SIG-M5 treated with dmso at 0.1 percent for 504 hours (cell line): Measurements from ENCODE around the gene SPRN.
A peak's percentile ranks its signal among the peaks of the same experiment; 100 is the strongest.
"Not testable (repeated sequence)": the region's sequence is repeated elsewhere in the genome, so short reads cannot be mapped to it uniquely, and the experiment has no call there.

Source experiments
- DNase-seq: peaks from one replicate; lab custom pipeline; 2025; ENCODE audit not compliant: unreplicated experiment; lab: John Stamatoyannopoulos, UW

Gene SPRN

GRCh38 chr10:133388973-133389818 lies 35.2 kb downstream of the SPRN start:
- DNase-seq: peak; percentile 70

- peak; percentile 25 for DNase-seq
These were observed 36.0 kb downstream of the SPRN start for GRCh38 chr10:133388236-133388972.

DNA sequence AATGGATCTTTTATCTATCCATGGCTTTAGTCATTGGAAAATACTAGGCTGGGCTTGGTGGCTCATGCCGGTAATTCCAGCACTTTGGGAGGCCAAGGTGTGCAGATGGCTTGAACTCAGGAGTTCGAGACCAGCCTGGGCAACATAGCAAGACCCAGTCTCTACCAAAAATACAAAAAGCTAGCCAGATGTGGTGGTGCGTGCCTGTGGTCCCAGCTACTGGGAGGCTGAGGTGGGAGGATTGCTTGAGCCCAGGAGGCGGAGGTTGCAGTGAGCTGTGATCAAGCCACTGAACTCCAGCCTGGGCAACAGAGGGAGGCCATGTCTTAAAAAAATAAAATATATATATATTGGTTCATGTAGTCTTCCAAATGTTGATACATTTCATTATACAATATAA lies 37.5 kb downstream of the SPRN start:
- DNase-seq: not testable (repeated sequence)

GRCh38 chr10:133385214-133385613 lies 39.2 kb downstream of the SPRN start:
- no peak for DNase-seq

- no peak for DNase-seq
These were observed 40.4 kb downstream of the SPRN start for GRCh38 chr10:133384071-133384470.

DNA sequence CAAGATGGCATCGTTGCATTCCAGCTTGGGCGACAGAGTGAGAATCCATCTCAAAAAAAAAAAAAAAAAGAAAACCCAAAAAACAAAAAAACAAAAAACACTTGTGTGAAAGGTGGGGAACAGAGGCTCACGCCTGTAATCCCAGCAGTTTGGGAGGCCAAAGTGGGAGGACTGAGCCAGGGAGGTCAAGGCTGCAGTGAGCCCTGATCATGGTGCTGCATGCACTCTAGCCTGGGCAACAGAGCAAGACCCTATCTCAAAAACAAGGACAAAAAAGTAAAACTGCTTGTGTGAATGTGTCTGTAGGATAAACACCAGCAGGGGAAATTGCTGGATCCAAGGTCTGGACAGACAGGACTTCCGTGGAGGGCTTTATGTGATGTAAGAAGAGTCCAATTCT lies 40.9 kb downstream of the SPRN start:
- DNase-seq: no peak

DNA sequence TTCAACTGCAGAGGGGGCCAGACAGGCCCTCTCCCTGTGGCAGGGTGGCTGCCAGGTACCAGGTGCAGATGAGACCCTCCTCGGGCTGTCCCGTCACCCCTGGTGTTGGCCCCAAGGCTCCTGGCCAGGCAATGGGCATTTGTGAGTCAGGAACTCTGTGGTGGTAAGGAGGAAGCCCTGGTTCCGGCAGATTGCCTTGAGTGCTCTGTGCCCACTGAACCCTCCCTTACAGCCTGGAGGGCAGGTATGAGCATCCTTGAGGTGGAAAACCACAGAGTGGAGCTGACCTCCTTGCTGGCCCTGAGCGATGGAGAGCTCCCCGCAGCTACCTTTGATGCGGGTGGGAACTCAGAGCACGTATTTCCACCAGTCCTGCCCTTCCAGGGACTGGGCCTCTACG lies 43.4 kb downstream of the SPRN start:
- no peak for DNase-seq

DNA sequence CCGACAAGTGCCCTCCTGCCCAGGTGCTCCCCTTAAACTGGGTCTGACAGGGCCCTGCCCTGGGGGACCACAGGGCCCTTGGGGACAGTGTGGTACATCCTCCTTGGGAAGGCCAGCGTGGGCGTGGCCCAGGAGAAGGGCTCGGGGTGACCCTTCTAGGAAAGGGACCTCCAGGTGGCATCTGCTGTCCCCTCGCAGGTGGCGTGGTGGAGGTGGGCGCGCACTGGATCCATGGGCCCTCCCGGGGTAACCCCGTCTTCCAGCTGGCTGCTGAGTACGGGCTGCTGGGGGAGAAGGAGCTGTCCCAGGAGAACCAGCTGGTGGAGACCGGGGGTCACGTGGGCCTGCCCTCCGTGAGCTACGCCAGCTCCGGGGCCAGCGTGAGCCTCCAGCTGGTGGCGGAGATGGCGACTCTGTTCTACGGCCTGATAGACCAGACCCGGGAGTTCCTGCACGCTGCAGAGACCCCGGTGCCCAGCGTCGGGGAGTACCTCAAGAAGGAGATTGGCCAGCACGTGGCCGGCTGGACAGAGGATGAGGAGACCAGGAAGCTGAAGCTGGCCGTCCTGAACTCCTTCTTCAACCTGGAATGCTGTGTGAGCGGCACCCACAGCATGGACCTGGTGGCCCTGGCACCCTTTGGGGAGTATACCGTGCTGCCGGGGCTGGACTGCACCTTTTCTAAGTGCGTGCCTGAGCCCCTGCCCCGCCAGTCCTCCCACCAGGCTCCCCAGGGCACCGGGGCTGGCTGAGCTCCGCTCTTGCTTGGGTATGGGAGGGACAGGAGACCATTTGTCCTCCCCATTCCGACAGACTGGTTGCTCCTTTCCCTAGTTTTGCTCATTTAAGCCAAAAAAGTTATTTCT lies 44.4 kb downstream of the SPRN start:
- no peak for DNase-seq

- no peak for DNase-seq
These were observed 45.1 kb downstream of the SPRN start, which contains the start of gene PAOX for GRCh38 chr10:133379152-133379800. TSS of gene PAOX (plus strand) at chr10:133379262. CDS start at chr10:133379317, 55 bp downstream.

DNA sequence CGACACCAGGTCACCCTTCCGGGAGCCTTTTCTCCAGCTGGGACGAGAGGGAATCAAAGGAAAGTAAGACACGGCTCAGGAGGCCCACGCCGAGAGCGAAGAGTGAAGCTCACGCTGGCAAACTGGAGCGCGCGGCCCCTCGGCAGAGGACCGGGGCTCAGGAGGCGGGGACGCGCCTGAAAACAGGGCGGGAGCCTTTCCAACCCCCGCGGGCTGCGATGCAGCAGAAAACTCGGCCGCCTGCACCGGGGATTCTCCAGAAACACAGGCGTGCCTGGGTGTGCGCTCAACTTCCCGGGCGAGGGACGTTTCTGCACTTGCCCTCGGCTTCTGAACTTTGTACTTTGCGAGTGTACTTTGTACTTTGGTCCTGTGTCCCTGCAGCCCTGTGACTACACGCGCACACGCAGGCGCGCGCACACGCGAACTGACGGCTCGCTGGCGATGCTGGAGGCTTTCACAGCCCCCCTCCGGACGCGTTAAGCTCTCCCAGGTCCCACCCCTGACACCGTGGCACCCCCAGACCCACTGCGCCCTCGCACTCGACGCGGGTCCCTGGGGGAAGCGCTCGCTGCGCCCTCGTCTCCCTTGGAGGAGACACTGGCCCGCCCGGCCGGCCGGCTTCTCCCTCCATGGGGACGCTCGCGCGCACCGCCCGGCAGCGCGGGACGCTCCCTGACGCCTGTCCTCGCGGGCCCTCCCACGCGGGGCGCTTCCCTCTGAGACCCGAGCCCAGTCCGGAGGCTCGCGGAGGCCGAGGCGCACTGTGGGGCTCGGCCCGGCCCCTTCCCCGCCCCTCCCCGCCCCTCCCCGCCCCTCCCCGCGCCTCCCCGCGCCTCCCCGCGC lies 46.0 kb downstream of the SPRN start:
- peak; percentile 20 for DNase-seq

GRCh38 chr10:133377818-133378250 lies 46.6 kb downstream of the SPRN start:
- DNase-seq: no peak

GRCh38 chr10:133377025-133377817 lies 47.2 kb downstream of the SPRN start:
- DNase-seq: no peak

GRCh38 chr10:133376183-133376582 lies 48.2 kb downstream of the SPRN start:
- DNase-seq: not testable (repeated sequence)

DNA sequence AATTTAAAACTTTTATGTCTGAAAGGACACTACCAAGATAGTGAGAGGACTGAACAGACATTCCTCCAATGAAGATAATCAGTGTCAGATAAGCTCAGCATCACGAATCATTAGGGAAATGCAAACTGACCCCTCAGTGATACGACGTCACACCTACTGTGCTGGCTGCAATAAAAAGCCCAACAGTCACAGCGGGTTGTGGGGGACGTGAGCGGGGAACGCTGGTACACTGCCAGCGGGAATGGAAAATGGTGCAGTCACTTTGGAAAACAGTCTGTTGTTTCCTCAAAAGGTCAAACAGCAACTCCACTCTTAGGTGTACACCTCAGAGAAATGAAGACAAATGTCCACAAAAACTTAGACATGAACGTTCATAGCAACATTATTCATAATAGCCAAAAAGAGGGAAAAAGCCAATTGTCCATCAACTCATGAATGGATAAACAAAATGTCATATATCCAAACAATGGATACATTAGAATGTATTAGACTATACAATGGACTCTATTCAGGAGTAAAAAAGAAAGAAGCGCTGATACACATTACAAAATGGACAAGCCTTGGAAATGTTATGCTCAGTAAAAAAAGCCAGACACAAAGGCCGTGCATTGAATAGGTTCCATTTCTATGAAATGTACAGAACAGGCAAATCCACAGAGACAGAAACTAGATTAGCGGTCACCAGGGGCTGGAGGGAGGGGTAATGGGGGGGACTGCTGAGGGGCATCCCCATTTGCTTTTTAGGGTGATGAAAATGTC lies 48.9 kb downstream of the SPRN start:
- DNase-seq: no peak

GRCh38 chr10:133373174-133374090 lies 51.0 kb downstream of the SPRN start, which contains the start of gene ECHS1:
TSS of gene ECHS1 (minus strand) at chr10:133373354. CDS start at chr10:133373333, 21 bp downstream.
- DNase-seq: peak; percentile 73

GRCh38 chr10:133372507-133372906 lies 51.9 kb downstream of the SPRN start:
- DNase-seq: no peak
